Measurements from ENCODE around the gene CGNL1. TPM values are rescaled to one million over a fixed set of nuclear protein-coding genes. Genes with fewer than 3 reads are reported as not detected.

The CGNL1 gene
- total RNA-seq = 0.11 and 0.15 TPM in 2 replicates

- peak; percentile 28 for ATAC-seq (ENCODE audit: low read depth)
- intact Hi-C loops (cut with micrococcal nuclease) = no loop called here
- Mint-ChIP-seq H3K27ac (no peak within 1 kb of the TSS), H3K9me3 (no peaks in the 10 kb centered on the region), H3K36me3 (ENCODE audit: low read depth) (no peaks in the 10 kb centered on the region), H3K27me3 (peaks cover 52% of the 10 kb centered on the region), H3K4me1 (peaks cover 14% of the 10 kb centered on the region), H3K4me3 (peak within 1 kb of the TSS; percentile 82)
- TF ChIP-seq CTCF (IDR thresholded peaks at IDR 0.05) = no peak
- CTCF ChIA-PET = no interaction called here
- POLR2A ChIA-PET = interaction anchor here (0.6 kb wide), 1 partner anchor 76 kb away, joined by 4 read pairs; no protein-coding TSS in a partner anchor
- DNase-seq = no peak
Measured at GRCh38 chr15:57375827-57376695, at the start of gene CGNL1. TSS of gene CGNL1 (plus strand) at chr15:57376505. CDS start at chr15:57438000, 61,495 bp downstream.

- H3K4me3 Mint-ChIP-seq = no peak overlapping the region
- DNase-seq = no peak
- H3K27ac Mint-ChIP-seq = no peak overlapping the region
- peaks cover 3% of the 10 kb centered on the region for H3K4me1 Mint-ChIP-seq
- ATAC-seq (ENCODE audit: low read depth) = no peak
- ChIA-PET POLR2A (no interaction called here), CTCF (no interaction called here)
- intact Hi-C loops (cut with micrococcal nuclease) = no loop called here
- H3K9me3 Mint-ChIP-seq = no peaks in the 10 kb centered on the region
- TF ChIP-seq CTCF (IDR thresholded peaks at IDR 0.05) = no peak
- H3K27me3 Mint-ChIP-seq = peaks cover 12% of the 10 kb centered on the region
- H3K36me3 Mint-ChIP-seq (ENCODE audit: low read depth) = no peaks in the 10 kb centered on the region
Measured at GRCh38 chr15:57327985-57328471, 48.3 kb upstream of the CGNL1 start.

GRCh38 chr15:57328479-57328878, 47.8 kb upstream of the CGNL1 start:
- ATAC-seq (ENCODE audit: low read depth) = no peak
- peaks cover 12% of the 10 kb centered on the region for H3K27me3 Mint-ChIP-seq
- ChIA-PET POLR2A (no interaction called here), CTCF (no interaction called here)
- no peak for TF ChIP-seq CTCF (IDR thresholded peaks at IDR 0.05)
- intact Hi-C loops (cut with micrococcal nuclease) = no loop called here
- H3K9me3 Mint-ChIP-seq = no peaks in the 10 kb centered on the region
- DNase-seq = no peak
- peaks cover 3% of the 10 kb centered on the region for H3K4me1 Mint-ChIP-seq
- no peak overlapping the region for H3K4me3 Mint-ChIP-seq
- H3K36me3 Mint-ChIP-seq (ENCODE audit: low read depth) = no peaks in the 10 kb centered on the region
- no peak overlapping the region for H3K27ac Mint-ChIP-seq

- peaks cover 12% of the 10 kb centered on the region for H3K27me3 Mint-ChIP-seq
- no peak for TF ChIP-seq CTCF (IDR thresholded peaks at IDR 0.05)
- H3K4me1 Mint-ChIP-seq = peaks cover 3% of the 10 kb centered on the region
- H3K9me3 Mint-ChIP-seq = no peaks in the 10 kb centered on the region
- H3K27ac Mint-ChIP-seq = no peak overlapping the region
- ChIA-PET POLR2A (no interaction called here), CTCF (interaction anchor here (0.7 kb wide), 1 partner anchor 182 kb away, joined by 3 read pairs; no protein-coding TSS in a partner anchor)
- ATAC-seq (ENCODE audit: low read depth) (no peak), DNase-seq (no peak)
- no peaks in the 10 kb centered on the region for H3K36me3 Mint-ChIP-seq (ENCODE audit: low read depth)
- no peak overlapping the region for H3K4me3 Mint-ChIP-seq
- intact Hi-C loops (cut with micrococcal nuclease) = no loop called here
Measured at GRCh38 chr15:57328897-57329296, 47.4 kb upstream of the CGNL1 start.

- POLR2A ChIA-PET = no interaction called here
- Mint-ChIP-seq H3K4me3 (no peak overlapping the region), H3K27ac (no peak overlapping the region), H3K27me3 (peaks cover 13% of the 10 kb centered on the region), H3K4me1 (peaks cover 3% of the 10 kb centered on the region), H3K9me3 (no peaks in the 10 kb centered on the region), H3K36me3 (ENCODE audit: low read depth) (no peaks in the 10 kb centered on the region)
- CTCF ChIA-PET = interaction anchor here (0.7 to 1.8 kb wide), 2 partner anchors 11 to 183 kb away, joined by 3 to 4 read pairs; no protein-coding TSS in a partner anchor
- no peak for ATAC-seq (ENCODE audit: low read depth)
- intact Hi-C loops (cut with micrococcal nuclease) = no loop called here
- no peak for DNase-seq
- no peak for TF ChIP-seq CTCF (IDR thresholded peaks at IDR 0.05)
Measured at GRCh38 chr15:57329582-57330367, 46.5 kb upstream of the CGNL1 start.

Measured in activated B cell treated with CpG ODN at 0.5 μM for 24 hours (primary cell).